ENCODE results near the gene TOMM7. TPM values are rescaled to one million over a fixed set of nuclear protein-coding genes. Genes with fewer than 3 reads are reported as not detected.

TOMM7 gene
- total and polyA plus RNA-seq, 8 donors = 29.8 to 539 (median 221) TPM

DNA sequence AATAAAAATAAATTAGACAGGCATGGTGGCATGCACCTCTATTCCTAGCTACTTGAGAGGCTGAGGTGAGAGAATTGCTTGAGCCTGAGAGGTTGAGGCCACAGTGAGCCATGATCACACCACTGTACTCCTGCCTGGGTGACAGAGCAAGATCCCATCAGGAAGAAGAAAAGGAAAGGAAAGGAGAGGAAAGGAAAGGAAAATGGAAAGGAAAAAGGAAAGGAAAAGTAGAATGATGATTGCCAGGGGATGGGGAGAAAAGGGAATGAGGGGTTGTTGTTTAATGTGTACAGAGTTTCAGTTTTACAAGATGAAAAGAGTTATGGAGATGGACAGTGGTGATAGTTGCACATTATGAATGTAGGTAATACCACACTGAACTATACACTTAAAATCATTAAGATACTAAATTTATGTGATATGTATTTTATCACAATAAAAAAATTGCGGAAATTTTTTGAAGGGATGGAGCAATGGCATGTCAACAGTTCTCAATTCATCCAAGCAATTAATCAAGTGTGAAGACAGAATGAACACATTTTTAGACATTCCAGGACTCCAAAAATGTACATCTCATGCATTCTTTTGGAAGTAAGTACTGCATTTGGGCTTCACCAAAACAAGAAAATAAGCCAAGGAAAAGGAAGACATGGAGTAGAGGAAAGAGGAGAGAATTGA is 51.3 kb downstream of the TOMM7 start:
- no peak overlapping the region for H3K4me3 ChIP-seq
- H3K36me3 ChIP-seq = no peaks in the 10 kb centered on the region
- H3K9me3 ChIP-seq = no peaks in the 10 kb centered on the region
- TF ChIP-seq EP300 (IDR thresholded peaks at IDR 0.05) = no peak
- TF ChIP-seq POLR2A (IDR thresholded peaks at IDR 0.05) = no peak
- no peak for TF ChIP-seq POLR2AphosphoS5 (IDR thresholded peaks at IDR 0.05)
- TF ChIP-seq, protein P1, sequence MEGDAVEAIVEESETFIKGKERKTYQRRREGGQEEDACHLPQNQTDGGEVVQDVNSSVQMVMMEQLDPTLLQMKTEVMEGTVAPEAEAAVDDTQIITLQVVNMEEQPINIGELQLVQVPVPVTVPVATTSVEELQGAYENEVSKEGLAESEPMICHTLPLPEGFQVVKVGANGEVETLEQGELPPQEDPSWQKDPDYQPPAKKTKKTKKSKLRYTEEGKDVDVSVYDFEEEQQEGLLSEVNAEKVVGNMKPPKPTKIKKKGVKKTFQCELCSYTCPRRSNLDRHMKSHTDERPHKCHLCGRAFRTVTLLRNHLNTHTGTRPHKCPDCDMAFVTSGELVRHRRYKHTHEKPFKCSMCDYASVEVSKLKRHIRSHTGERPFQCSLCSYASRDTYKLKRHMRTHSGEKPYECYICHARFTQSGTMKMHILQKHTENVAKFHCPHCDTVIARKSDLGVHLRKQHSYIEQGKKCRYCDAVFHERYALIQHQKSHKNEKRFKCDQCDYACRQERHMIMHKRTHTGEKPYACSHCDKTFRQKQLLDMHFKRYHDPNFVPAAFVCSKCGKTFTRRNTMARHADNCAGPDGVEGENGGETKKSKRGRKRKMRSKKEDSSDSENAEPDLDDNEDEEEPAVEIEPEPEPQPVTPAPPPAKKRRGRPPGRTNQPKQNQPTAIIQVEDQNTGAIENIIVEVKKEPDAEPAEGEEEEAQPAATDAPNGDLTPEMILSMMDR (IDR thresholded peaks at IDR 0.05) = no peak
- WGBS, 5 donors = 94 to 100% (median 96%) methylated on average over 1 of the region's 1 CpG
- intact Hi-C loops (cut with DNase I; ENCODE audit: low total_unique reads) = no loop called here
- no peak for DNase-seq
- no peaks in the 10 kb centered on the region for H3K4me1 ChIP-seq
- no peak overlapping the region for H3K27ac ChIP-seq
- H3K27me3 ChIP-seq = no peaks in the 10 kb centered on the region

DNA sequence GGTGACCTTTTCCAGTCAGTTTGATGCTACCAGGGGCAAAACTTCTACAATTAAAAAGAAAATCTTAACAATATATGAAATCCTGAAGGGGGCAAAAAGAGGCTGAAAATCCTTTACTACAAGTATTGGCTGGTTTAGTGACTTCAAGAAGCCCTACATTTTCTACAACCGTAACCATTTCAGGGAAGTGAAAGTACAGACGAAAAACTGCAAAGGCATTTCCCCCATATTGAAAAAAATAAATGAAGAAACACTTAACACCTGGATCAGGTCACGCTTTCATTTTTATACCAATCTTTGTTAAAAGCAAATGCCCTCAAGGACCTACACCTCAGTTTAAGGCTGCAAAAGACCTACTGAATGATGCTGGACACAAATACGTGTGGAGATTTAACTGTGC is 57.0 kb downstream of the TOMM7 start:
- intact Hi-C loops (cut with DNase I; ENCODE audit: low total_unique reads) = no loop called here
- no peaks in the 10 kb centered on the region for H3K36me3 ChIP-seq
- H3K27me3 ChIP-seq = peaks cover 0 to 8% (median 0%) of the 10 kb centered on the region in 3 donors
- H3K27ac ChIP-seq = no peak overlapping the region
- H3K4me3 ChIP-seq = no peak overlapping the region
- WGBS, 5 donors = 65 to 85% (median 81%) methylated on average over 4 of the region's 4 CpGs
- peaks cover 0 to 3% (median under 1%) of the 10 kb centered on the region in 4 donors for H3K9me3 ChIP-seq
- DNase-seq = no peak
- no peaks in the 10 kb centered on the region for H3K4me1 ChIP-seq
- TF ChIP-seq, protein P1 (IDR thresholded peaks at IDR 0.05) = no peak
- TF ChIP-seq POLR2AphosphoS5 (IDR thresholded peaks at IDR 0.05) (no peak), EP300 (IDR thresholded peaks at IDR 0.05) (no peak), POLR2A (IDR thresholded peaks at IDR 0.05) (no peak)

Small RNA genes lying within 50 kb of the gene (small RNA-seq; reads per million reads assigned to genes)
- gene SNORD93 = 2,543 to 4,028 (median 3,641) reads per million in 4 donors

Other genes starting within 250 kb of the TOMM7 start
- not detected for gene IL6, start 95.6 kb downstream of the TOMM7 start, total RNA-seq
- 1 to 10 TPM in 2 of 3 donors, under 1 TPM in 1; 0.95 to 9.2 (median 3.1) TPM for gene IL6, start 95.6 kb downstream of the TOMM7 start, polyA plus RNA-seq
- 10 to 100 TPM in 2 of 5 donors, 1 to 10 TPM in 2, under 1 TPM in 1; 0.58 to 32.9 (median 5.4) TPM for gene HYCC1, start 191.3 kb upstream of the TOMM7 start, total RNA-seq
- gene HYCC1, start 191.3 kb upstream of the TOMM7 start, polyA plus RNA-seq = 1 to 10 TPM; 2.6 to 7.7 (median 2.7) TPM

All from stomach (tissue), 9 donors.